ENCODE measurements around the gene FCN1. TPM values are rescaled to one million over a fixed set of nuclear protein-coding genes. Genes with fewer than 3 reads are reported as not detected.

The FCN1 gene
- 1.8 TPM for total RNA-seq

DNA sequence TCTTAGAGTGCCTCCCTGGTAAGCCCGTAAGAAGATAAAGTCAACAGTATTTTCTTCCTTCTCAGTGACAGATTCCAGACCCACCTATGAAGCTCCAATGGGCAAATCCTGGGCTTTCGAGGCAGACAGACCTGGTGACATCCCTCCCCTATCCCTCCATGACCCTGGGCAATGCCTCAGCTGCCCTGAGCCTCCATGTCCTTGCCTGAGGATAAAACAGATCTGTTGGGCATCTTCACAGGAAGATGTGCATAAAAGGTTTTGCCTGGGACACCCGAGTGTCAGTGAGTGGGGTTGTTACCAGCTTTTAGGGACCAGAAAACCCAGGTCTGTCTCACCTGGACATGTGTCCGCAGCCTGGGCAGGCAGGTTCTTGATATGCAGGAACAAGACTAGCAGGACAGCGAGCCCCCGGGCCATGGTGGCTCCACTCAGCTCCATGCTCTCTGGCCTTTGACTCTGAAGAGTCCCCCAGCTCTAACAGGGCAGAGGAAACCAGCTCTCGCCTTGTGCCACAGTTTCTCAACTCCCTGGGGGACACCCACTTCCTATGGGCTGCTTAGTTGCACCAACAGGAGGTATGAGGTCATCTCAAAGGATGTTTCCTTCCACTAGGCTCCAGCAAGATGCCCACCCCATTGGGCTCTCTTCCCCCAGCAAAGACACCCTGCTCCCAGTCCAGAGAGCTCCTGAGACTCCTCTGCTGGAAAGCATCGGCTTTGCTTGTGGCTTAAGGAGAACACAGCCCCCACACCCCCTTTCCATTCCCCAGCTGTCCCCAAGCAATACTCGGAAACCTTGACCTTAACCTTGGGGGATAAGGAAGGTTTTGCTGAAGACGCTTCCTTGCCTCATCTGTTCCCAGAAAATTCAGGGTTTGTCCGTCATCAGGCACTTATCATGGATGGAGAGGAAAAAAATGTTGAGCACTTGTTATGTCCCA lies at the start of gene FCN1:
FCN1 (minus strand) TSS at position 482 of the 943 bp plus-strand sequence; CDS start at position 441, 41 bp downstream.

GRCh38 chr9:134880484-134881312 lies 37.0 kb downstream of the FCN1 start, which contains the start of gene FCN2:
FCN2 (plus strand) TSS chr9:134880810; CDS start chr9:134880822, 12 bp downstream.

Small RNAs within 50 kb of the gene (small RNA-seq; reads per million reads assigned to genes)
- gene AL603650.1 = not detected

Other genes with a start within 250 kb of the FCN1 start
- not detected for gene FCN2, start 37.1 kb downstream of the FCN1 start, total RNA-seq
- gene OLFM1, start 169.8 kb upstream of the FCN1 start, total RNA-seq = 347 TPM